Transverse colon (tissue), 3 donors: Measurements from ENCODE around the gene BPNT1.

Experiments
- POLR2A ChIP-seq: fragments of 450-650 bp; IDR thresholded peaks from one replicate; pipeline ENCODE4 v1.6.1; 2016; ENCODE audit warnings: antibody characterized with exemption, mild to moderate bottlenecking, moderate library complexity
- TF ChIP-seq, protein P1 (sequence below), 5 experiments: fragments of 200-600 bp in 3 of 5; fragments of 450-650 bp in 2 of 5; sonication (generic) in 3 of 5; IDR thresholded peaks; 1 replicate in 2 of 5; 2 replicates in 3 of 5; pipeline ENCODE4 v1.5.1; 2016 to 2017; ENCODE audit warnings: antibody characterized with exemption in 5 of 5, inconsistent platforms in 3 of 5, mild to moderate bottlenecking in 2 of 5, moderate library complexity in 1 of 5

- TF ChIP-seq, protein P1, sequence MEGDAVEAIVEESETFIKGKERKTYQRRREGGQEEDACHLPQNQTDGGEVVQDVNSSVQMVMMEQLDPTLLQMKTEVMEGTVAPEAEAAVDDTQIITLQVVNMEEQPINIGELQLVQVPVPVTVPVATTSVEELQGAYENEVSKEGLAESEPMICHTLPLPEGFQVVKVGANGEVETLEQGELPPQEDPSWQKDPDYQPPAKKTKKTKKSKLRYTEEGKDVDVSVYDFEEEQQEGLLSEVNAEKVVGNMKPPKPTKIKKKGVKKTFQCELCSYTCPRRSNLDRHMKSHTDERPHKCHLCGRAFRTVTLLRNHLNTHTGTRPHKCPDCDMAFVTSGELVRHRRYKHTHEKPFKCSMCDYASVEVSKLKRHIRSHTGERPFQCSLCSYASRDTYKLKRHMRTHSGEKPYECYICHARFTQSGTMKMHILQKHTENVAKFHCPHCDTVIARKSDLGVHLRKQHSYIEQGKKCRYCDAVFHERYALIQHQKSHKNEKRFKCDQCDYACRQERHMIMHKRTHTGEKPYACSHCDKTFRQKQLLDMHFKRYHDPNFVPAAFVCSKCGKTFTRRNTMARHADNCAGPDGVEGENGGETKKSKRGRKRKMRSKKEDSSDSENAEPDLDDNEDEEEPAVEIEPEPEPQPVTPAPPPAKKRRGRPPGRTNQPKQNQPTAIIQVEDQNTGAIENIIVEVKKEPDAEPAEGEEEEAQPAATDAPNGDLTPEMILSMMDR (IDR thresholded peaks at IDR 0.05) = no peak
- TF ChIP-seq POLR2A = no peak
Observed at GRCh38 chr1:220038640-220039039, 50.9 kb downstream of the BPNT1 start.
